H1 (cell line): ENCODE measurements around the gene ANAPC2. TPM values are rescaled to one million over a fixed set of nuclear protein-coding genes. Genes with fewer than 3 reads are reported as not detected.

Experiments used
- CHD2 ChIP-seq: IDR thresholded peaks from 2 replicates; pipeline ENCODE4 v1.6.1; 2012; ENCODE audit warnings: low read length, improper control_type of control experiment
- GTF2F1 ChIP-seq: IDR thresholded peaks from 2 replicates; pipeline ENCODE4 v1.6.1; 2012; ENCODE audit warnings: low read depth, low read length, improper control_type of control experiment, borderline replicate concordance
- JUND ChIP-seq: IDR thresholded peaks from 2 replicates; pipeline ENCODE4 v1.6.1; 2011; ENCODE audit warnings: mild to moderate bottlenecking, improper control_type of control experiment, low read length
- NANOG ChIP-seq: IDR thresholded peaks from 2 replicates; pipeline ENCODE4 v1.6.1; 2011; ENCODE audit warnings: low read length, low read depth, mild to moderate bottlenecking, inconsistent platforms; ENCODE audit not compliant: insufficient read depth, poor library complexity, severe bottlenecking
- SP1 ChIP-seq: IDR thresholded peaks from 2 replicates; pipeline ENCODE4 v1.6.1; 2011; ENCODE audit warnings: low read depth, low read length
- SP4 ChIP-seq: IDR thresholded peaks from 2 replicates; pipeline ENCODE4 v1.6.1; 2012; ENCODE audit warnings: low read length, inconsistent platforms
- polyA plus RNA-seq, 7 experiments: library from polyadenylated mRNA; depleted of rRNA in 3 of 7; stranded (reverse) in 5 of 7; unstranded in 2 of 7; fragments of >200 nt in 5 of 7; fragments of 200-250 nt in 2 of 7; gene quantifications; 1 replicate in 5 of 7; 2 replicates in 1 of 7; 4 replicates in 1 of 7; pipeline versions ENCODE4 v1.2.1 to v1.2.3, GENCODE V29; 2011 to 2013; ENCODE audit warnings: missing spikeins in 2 of 7, mixed read lengths in 2 of 7
- total RNA-seq: library from RNA; stranded (reverse); fragmentation: NEBNext Ultra II Directional; extraction: Animal tissue kit (Norgen Biotek cat#: 25700); gene quantifications from 2 replicates; pipeline ENCODE4 v1.2.1, GENCODE V29; 2021
- TF ChIP-seq, protein P1 (sequence below): fragments of 300-600 bp; sonication (generic); IDR thresholded peaks from 2 replicates; pipeline ENCODE4 v1.7.1; 2012; ENCODE audit warnings: low read length, moderate library complexity, mild to moderate bottlenecking, inconsistent platforms; ENCODE audit not compliant: insufficient replicate concordance
- TF ChIP-seq, protein P2 (sequence below): IDR thresholded peaks from 2 replicates; pipeline ENCODE4 v1.6.1; 2011; ENCODE audit warnings: low read depth, mild to moderate bottlenecking, low read length; ENCODE audit not compliant: insufficient read depth

ANAPC2 gene
- total and polyA plus RNA-seq, 2 of the 8 experiments (the other 6 are each of a cell fraction or from before 2014, with no cell fraction given), result 30.2 to 37.7 TPM

DNA sequence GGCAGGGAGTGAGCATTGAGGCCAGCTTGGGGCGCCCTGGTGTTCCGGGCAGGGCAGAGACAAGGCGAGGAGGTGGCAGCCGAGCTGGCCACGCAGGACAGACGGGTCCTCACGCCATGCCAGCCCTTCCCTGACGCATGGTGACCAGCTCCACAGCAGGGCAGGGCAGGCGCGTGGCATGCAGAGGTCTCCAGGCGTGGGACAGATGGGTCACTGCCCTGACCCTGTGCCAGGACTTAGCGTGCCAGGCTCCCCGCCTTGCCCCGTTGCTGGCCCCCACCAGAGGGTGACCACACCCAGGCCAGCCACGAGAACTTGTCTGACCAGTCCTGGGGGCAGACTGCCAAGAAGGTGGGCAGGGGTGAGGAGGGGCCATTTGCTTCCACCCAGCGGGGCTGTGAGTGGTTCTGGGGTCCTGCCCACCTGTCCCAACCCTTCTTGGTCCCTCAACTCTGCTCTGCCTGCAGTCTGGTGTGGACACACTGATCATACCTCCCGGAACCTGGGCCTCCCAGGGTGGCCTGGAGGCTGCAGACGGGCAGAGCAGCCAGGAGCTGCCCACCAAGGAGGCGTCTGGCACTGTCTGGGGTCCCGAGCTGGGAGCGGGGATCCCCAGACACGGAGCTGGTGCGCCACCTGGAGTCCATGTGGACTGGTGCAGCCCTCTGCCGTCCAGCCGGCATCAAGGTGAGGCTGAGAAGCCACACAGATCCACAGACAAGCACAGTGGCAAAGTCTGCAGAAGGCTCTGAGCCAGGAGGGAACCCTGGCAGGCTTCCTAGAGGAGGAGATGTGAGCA is 38.9 kb upstream of the ANAPC2 start, which contains the start of gene RNF224 (continued):
- TF ChIP-seq, protein P1, sequence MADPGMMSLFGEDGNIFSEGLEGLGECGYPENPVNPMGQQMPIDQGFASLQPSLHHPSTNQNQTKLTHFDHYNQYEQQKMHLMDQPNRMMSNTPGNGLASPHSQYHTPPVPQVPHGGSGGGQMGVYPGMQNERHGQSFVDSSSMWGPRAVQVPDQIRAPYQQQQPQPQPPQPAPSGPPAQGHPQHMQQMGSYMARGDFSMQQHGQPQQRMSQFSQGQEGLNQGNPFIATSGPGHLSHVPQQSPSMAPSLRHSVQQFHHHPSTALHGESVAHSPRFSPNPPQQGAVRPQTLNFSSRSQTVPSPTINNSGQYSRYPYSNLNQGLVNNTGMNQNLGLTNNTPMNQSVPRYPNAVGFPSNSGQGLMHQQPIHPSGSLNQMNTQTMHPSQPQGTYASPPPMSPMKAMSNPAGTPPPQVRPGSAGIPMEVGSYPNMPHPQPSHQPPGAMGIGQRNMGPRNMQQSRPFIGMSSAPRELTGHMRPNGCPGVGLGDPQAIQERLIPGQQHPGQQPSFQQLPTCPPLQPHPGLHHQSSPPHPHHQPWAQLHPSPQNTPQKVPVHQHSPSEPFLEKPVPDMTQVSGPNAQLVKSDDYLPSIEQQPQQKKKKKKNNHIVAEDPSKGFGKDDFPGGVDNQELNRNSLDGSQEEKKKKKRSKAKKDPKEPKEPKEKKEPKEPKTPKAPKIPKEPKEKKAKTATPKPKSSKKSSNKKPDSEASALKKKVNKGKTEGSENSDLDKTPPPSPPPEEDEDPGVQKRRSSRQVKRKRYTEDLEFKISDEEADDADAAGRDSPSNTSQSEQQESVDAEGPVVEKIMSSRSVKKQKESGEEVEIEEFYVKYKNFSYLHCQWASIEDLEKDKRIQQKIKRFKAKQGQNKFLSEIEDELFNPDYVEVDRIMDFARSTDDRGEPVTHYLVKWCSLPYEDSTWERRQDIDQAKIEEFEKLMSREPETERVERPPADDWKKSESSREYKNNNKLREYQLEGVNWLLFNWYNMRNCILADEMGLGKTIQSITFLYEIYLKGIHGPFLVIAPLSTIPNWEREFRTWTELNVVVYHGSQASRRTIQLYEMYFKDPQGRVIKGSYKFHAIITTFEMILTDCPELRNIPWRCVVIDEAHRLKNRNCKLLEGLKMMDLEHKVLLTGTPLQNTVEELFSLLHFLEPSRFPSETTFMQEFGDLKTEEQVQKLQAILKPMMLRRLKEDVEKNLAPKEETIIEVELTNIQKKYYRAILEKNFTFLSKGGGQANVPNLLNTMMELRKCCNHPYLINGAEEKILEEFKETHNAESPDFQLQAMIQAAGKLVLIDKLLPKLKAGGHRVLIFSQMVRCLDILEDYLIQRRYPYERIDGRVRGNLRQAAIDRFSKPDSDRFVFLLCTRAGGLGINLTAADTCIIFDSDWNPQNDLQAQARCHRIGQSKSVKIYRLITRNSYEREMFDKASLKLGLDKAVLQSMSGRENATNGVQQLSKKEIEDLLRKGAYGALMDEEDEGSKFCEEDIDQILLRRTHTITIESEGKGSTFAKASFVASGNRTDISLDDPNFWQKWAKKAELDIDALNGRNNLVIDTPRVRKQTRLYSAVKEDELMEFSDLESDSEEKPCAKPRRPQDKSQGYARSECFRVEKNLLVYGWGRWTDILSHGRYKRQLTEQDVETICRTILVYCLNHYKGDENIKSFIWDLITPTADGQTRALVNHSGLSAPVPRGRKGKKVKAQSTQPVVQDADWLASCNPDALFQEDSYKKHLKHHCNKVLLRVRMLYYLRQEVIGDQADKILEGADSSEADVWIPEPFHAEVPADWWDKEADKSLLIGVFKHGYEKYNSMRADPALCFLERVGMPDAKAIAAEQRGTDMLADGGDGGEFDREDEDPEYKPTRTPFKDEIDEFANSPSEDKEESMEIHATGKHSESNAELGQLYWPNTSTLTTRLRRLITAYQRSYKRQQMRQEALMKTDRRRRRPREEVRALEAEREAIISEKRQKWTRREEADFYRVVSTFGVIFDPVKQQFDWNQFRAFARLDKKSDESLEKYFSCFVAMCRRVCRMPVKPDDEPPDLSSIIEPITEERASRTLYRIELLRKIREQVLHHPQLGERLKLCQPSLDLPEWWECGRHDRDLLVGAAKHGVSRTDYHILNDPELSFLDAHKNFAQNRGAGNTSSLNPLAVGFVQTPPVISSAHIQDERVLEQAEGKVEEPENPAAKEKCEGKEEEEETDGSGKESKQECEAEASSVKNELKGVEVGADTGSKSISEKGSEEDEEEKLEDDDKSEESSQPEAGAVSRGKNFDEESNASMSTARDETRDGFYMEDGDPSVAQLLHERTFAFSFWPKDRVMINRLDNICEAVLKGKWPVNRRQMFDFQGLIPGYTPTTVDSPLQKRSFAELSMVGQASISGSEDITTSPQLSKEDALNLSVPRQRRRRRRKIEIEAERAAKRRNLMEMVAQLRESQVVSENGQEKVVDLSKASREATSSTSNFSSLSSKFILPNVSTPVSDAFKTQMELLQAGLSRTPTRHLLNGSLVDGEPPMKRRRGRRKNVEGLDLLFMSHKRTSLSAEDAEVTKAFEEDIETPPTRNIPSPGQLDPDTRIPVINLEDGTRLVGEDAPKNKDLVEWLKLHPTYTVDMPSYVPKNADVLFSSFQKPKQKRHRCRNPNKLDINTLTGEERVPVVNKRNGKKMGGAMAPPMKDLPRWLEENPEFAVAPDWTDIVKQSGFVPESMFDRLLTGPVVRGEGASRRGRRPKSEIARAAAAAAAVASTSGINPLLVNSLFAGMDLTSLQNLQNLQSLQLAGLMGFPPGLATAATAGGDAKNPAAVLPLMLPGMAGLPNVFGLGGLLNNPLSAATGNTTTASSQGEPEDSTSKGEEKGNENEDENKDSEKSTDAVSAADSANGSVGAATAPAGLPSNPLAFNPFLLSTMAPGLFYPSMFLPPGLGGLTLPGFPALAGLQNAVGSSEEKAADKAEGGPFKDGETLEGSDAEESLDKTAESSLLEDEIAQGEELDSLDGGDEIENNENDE, result no peak
- no peak for TF ChIP-seq GTF2F1
- TF ChIP-seq JUND, result no peak
- no peak for TF ChIP-seq CHD2
- TF ChIP-seq SP1, result no peak
- TF ChIP-seq SP4, result no peak
- no peak for TF ChIP-seq NANOG
- TF ChIP-seq, protein P2, sequence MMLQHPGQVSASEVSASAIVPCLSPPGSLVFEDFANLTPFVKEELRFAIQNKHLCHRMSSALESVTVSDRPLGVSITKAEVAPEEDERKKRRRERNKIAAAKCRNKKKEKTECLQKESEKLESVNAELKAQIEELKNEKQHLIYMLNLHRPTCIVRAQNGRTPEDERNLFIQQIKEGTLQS, result no peak
